Measurements from ENCODE around the gene BEND3. TPM values are rescaled to one million over a fixed set of nuclear protein-coding genes. Genes with fewer than 3 reads are reported as not detected.

Gene BEND3
- total and polyA plus RNA-seq, 2 of the 8 experiments (the other 6 are each of a cell fraction or from before 2014, with no cell fraction given): 25.2 to 38.8 TPM

GRCh38 chr6:107110200-107110599 lies 5.1 kb downstream of the BEND3 start:
- no peak overlapping the region for H2BK12ac ChIP-seq (ENCODE audit: low read depth, low read length)
- DNase-seq (ENCODE audit: low read depth in 1 of 2, low spot score in 2 of 2): no peak
- H3K4ac ChIP-seq (replicated peaks; ENCODE audit: insufficient read length, low read depth, low read length): no peak overlapping the region
- peaks cover 2% of the 10 kb centered on the region; the same call in 1 of the 2 replicates for H3K23me2 ChIP-seq (ENCODE audit: low read depth, low read length)
- H2BK15ac ChIP-seq (ENCODE audit: low read length): no peak overlapping the region
- no peak overlapping the region for H3K4me2 ChIP-seq (ENCODE audit: insufficient read depth in 1 of 2, low read depth in 2 of 2, low read length in 2 of 2)
- FAIRE-seq: no peak
- H2BK5ac ChIP-seq (ENCODE audit: low read depth, low read length): no peak overlapping the region
- CTCF ChIA-PET (ENCODE audit: partially characterized antibody): interaction anchor here (0.7 to 1.5 kb wide), 4 partner anchors 14 to 113 kb away, joined by 3 to 7 read pairs (median 3); no protein-coding TSS in a partner anchor
- H3K18ac ChIP-seq (ENCODE audit: extremely low read depth, low read length): no peak overlapping the region
- H3K9me3 ChIP-seq (ENCODE audit: insufficient read depth in 2 of 2, low read depth in 1 of 2, low read length in 1 of 2): no peaks in the 10 kb centered on the region
- H2AFZ ChIP-seq (ENCODE audit: low read length): no peak overlapping the region
- peaks cover 0 to 5% (median 0%) of the 10 kb centered on the region in 4 experiments; a peak in 1 of 8 replicates for H3K36me3 ChIP-seq (ENCODE audit: control insufficient read depth in 2 of 4, insufficient read depth in 4 of 4, low read length in 3 of 4)
- no peaks in the 10 kb centered on the region for H3K27me3 ChIP-seq (replicated peaks in 1 of 4; ENCODE audit: control insufficient read depth in 3 of 4, extremely low read depth in 1 of 4, insufficient read depth in 3 of 4, low read length in 3 of 4)
- H2BK20ac ChIP-seq (ENCODE audit: low read length): no peak overlapping the region
- POLR2A ChIA-PET (ENCODE audit: partially characterized antibody): interaction anchor here (1.0 to 1.8 kb wide), 3 partner anchors 25 to 31 kb away, joined by 3 to 4 read pairs (median 3); no protein-coding TSS in a partner anchor
- H3K79me2 ChIP-seq (ENCODE audit: control insufficient read depth in 1 of 2, insufficient read depth in 2 of 2, low read length in 2 of 2): peaks cover 4 to 84% of the 10 kb centered on the region in 2 experiments
- H3K56ac ChIP-seq (replicated peaks; ENCODE audit: insufficient read length, low read depth, low read length): no peak overlapping the region
- H3K4me1 ChIP-seq (replicated peaks in 1 of 4; ENCODE audit: control insufficient read depth in 3 of 4, insufficient read depth in 4 of 4, low read length in 3 of 4): peaks cover 11 to 25% (median 13%) of the 10 kb centered on the region in 4 experiments
- H4K8ac ChIP-seq (ENCODE audit: extremely low read depth, insufficient read depth, low read length): no peak overlapping the region
- H3K27ac ChIP-seq (ENCODE audit: low read depth, low read length): no peak overlapping the region
- H3K23ac ChIP-seq (ENCODE audit: insufficient read length): no peak overlapping the region
- TF ChIP-seq SIN3A (conservative IDR thresholded peaks at IDR 0.05 in 1 of 2, IDR thresholded peaks at IDR 0.05 in 1 of 2; ENCODE audit: low read depth in 1 of 2, low read length in 2 of 2): no peak
- no peak for TF ChIP-seq ASH2L (IDR thresholded peaks at IDR 0.05; ENCODE audit: low read length)
- TF ChIP-seq JUN (IDR thresholded peaks at IDR 0.05; ENCODE audit: low read depth, low read length): no peak
- TF ChIP-seq SAP30 (IDR thresholded peaks at IDR 0.05; ENCODE audit: insufficient read depth, insufficient replicate concordance, low read length): no peak
- TF ChIP-seq CBX5 (IDR thresholded peaks at IDR 0.05; ENCODE audit: low read depth, low read length): no peak
- no peak for TF ChIP-seq ATF3 (IDR thresholded peaks at IDR 0.05; ENCODE audit: insufficient read depth, low read depth, low read length)
- no peak for TF ChIP-seq EGR1 (IDR thresholded peaks at IDR 0.05; ENCODE audit: borderline replicate concordance, low read depth, low read length)
- H3K14ac ChIP-seq (ENCODE audit: insufficient read length): no peak overlapping the region
- no peak overlapping the region for H3K4me3 ChIP-seq (ENCODE audit: extremely low read depth in 1 of 4, insufficient read depth in 2 of 4, low read depth in 3 of 4, low read length in 4 of 4)
- H3K9ac ChIP-seq (replicated peaks in 1 of 4; ENCODE audit: extremely low read depth in 1 of 4, low read depth in 3 of 4, low read length in 3 of 4): no peak overlapping the region
- WGBS, 2 experiments (ENCODE audit: extremely low coverage in 1 of 2, insufficient coverage in 1 of 2, insufficient read length in 1 of 2, insufficient replicate concordance in 2 of 2, low coverage in 1 of 2, low lambda C conversion rate in 2 of 2, missing lambda C conversion rate in 1 of 2): 88% methylated on average over 1 of the region's 1 CpG; no CpG with 5 or more reads in 1 of the 2 experiments
- H4K20me1 ChIP-seq (replicated peaks in 1 of 2; ENCODE audit: control insufficient read depth in 1 of 2, insufficient read depth in 2 of 2, low read length in 2 of 2): no peaks in the 10 kb centered on the region
- H4K91ac ChIP-seq (replicated peaks; ENCODE audit: insufficient read length, low read length): no peak overlapping the region
- no peaks in the 10 kb centered on the region; the same call in 1 of the 2 replicates for H3K79me1 ChIP-seq (ENCODE audit: low read depth, low read length)
- H4K5ac ChIP-seq (ENCODE audit: insufficient read length, low read depth, low read length): no peak overlapping the region
- H2AK5ac ChIP-seq (ENCODE audit: low read depth, low read length): no peak overlapping the region
- no peak overlapping the region for H2BK120ac ChIP-seq (replicated peaks; ENCODE audit: low read depth, low read length)
